Measurements from ENCODE around the gene MYOZ1.

- TF ChIP-seq POLR2A (IDR thresholded peaks at IDR 0.05; ENCODE audit: low read depth, low read length), result peak; percentile 40
- TF ChIP-seq CTCF (IDR thresholded peaks at IDR 0.05; ENCODE audit: extremely low read depth in 1 of 2, insufficient read depth in 1 of 2, low read depth in 1 of 2, low read length in 2 of 2), result no peak
- no peak for TF ChIP-seq JUN (IDR thresholded peaks at IDR 0.05; ENCODE audit: borderline replicate concordance, insufficient read depth, insufficient read length, low read depth)
- TF ChIP-seq EZH2 (IDR thresholded peaks at IDR 0.05; ENCODE audit: borderline replicate concordance, low read depth, low read length, severe bottlenecking), result no peak
Measured at GRCh38 chr10:73647211-73647874, 6.1 kb upstream of the MYOZ1 start.

Measured in endothelial cell of umbilical vein (primary cell).